ENCODE data around the gene SEC24D. TPM values are rescaled to one million over a fixed set of nuclear protein-coding genes. Genes with fewer than 3 reads are reported as not detected.
"Not testable (repeated sequence)": the region's sequence is repeated elsewhere in the genome, so short reads cannot be mapped to it uniquely, and the experiment has no call there.

Gene SEC24D
- total RNA-seq, 1 donor from 2014 or later, result 28.3 TPM

DNA sequence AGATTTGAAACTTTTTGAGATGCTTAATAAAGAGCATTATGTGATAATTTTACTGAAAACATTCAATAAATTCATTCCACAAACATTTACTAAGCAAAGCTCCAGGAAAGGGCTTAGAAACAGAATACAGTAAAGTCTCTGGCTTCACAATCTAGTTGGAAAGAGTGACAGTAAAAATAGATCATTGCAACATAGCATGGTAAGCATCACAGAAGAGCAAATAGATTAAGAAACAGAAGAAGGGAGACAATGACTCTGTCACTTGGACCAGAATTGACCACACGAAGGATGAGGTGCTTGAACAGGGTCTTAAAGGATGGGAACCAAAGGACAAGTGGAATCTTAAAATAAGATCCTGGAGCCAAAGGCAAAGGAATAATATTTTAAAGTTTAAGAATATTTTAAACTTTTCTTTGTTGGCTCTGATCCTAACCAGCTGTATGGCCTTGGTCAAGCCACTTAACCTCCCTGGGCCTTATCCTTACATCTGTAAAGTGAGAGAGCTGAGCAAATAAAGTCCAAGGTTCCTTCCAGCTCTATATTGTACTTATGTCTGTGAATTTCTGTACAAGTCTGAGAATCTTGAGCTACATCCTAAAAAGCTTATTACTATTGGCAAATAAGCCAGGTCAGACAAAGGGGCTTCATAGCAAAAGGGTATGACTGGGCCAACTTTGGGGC is 33.9 kb downstream of the SEC24D start:
- DNase-seq (ENCODE audit: low read depth), result no peak
- TF ChIP-seq, protein P1, sequence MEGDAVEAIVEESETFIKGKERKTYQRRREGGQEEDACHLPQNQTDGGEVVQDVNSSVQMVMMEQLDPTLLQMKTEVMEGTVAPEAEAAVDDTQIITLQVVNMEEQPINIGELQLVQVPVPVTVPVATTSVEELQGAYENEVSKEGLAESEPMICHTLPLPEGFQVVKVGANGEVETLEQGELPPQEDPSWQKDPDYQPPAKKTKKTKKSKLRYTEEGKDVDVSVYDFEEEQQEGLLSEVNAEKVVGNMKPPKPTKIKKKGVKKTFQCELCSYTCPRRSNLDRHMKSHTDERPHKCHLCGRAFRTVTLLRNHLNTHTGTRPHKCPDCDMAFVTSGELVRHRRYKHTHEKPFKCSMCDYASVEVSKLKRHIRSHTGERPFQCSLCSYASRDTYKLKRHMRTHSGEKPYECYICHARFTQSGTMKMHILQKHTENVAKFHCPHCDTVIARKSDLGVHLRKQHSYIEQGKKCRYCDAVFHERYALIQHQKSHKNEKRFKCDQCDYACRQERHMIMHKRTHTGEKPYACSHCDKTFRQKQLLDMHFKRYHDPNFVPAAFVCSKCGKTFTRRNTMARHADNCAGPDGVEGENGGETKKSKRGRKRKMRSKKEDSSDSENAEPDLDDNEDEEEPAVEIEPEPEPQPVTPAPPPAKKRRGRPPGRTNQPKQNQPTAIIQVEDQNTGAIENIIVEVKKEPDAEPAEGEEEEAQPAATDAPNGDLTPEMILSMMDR (conservative IDR thresholded peaks at IDR 0.05; ENCODE audit: low read depth, low read length), result no peak
- H3K4me3 ChIP-seq (ENCODE audit: low read depth, low read length), result no peak overlapping the region

DNA sequence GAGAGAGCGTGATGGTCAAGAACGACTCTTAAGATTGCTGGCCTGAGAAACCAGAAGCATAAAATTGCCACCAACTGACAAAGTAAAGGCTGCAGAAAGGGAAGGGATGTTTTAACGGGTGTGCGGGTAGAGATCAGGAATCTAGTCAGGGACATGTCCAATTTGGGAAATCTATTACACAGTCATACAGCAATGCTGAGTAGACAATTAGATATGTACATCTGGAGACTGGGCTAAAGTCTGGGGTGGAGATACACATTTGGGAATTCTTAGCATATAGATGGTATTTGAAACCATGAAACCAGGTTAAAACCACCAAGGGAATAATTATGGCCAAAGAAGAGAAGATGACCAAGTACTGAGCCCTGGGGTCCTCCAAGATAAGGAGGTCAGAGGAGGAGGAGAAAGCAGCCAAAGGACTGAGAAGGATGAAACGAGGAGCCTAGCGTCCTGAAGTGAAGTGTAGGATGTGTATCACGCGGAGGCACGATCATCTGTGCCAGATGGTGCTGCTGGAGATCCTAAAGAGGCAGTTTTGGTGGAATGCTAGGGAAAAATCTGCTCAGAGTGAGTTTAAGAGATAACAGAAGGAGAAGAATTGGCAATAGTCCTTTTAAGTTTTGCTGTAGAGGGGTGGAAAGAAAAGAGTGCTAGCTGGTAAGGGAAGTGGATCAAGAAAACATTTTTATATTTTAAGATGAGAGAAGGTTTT is 36.5 kb downstream of the SEC24D start:
- TF ChIP-seq, protein P1 (conservative IDR thresholded peaks at IDR 0.05; ENCODE audit: low read depth, low read length), result no peak
- DNase-seq (ENCODE audit: low read depth), result no peak
- H3K4me3 ChIP-seq (ENCODE audit: low read depth, low read length), result no peak overlapping the region

DNA sequence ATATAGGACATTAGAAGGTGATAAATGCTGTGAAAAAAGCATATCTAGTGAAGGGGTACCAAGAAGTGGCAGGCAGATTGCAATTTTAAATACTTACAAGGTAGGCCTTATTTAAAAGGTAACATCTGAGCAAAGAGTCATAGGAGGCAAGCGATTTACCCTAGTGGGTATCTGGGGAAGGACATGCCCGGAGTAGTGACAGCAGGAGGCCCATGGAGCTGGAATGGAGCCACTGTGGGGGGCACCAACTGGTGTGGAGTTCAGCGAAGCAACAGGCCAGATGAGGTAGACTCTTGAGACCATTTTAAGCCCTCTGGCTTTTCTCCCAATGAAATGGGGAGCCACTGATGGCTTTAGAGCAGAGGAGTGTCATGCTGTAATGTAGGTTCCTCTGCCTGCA is 37.3 kb downstream of the SEC24D start:
- TF ChIP-seq, protein P1 (conservative IDR thresholded peaks at IDR 0.05; ENCODE audit: low read depth, low read length), result peak; percentile 23
- no peak overlapping the region for H3K4me3 ChIP-seq (ENCODE audit: low read depth, low read length)
- DNase-seq (ENCODE audit: low read depth), result no peak

DNA sequence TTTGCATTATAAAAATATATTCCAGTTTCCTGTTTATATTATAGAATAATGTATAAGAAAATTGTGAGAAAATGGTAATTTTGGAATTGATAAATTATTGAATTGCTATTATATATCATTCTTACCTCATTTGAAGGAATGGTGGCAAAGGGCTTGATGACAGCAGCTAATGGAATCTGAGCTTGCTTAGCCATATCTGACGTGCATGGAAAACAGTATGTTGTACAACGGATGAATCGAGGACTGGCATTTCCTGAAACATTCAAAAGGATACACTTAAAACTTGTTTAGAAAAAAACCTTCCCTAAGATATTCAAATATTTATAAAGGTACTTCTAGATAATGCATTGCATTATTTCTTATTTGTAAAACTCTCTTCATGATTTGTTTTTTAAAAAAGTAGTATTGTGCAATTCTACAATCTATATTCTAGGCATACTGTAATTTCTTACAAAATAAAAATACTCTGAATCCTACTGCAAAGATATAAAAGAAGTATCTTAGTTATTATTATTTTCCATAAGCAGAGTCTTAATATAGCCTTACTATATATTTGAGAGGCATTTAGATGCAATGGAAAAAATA is 38.3 kb downstream of the SEC24D start:
- no peak overlapping the region for H3K4me3 ChIP-seq (ENCODE audit: low read depth, low read length)
- no peak for DNase-seq (ENCODE audit: low read depth)

DNA sequence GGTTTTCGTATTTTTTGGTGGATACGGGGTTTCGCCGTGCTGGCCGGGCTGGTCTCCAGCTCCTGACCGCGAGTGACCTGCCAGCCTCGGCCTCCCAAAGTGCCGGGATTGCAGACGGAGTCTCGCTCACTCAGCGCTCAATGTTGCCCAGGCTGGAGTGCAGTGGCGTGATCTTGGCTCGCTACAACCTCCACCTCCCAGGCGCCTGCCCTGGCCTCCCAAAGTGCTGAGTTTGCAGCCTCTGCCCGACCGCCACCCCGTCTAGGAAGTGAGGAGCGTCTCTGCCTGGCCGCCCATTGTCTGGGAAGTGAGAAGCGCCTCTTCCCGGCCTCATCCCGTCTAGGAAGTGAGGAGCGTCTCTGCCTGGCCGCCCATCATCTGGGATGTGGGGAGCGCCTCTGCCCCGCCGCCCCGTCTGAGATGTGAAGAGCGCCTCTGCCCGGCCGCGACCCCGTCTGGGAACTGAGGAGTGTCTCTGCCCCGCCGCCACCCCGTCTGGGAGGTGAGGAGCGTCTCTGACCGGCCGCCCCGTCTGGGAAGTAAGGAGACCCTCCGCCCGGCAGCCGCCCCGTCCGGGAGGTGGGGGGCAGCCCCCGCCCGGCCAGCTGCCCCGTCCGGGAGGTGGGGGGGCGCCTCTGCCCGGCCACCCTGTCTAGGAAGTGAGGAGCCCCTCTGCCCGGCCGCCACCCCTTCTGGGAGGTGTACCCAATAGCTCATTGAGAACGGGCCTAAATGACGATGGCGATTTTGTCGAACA is 44.1 kb downstream of the SEC24D start:
- H3K4me3 ChIP-seq (ENCODE audit: low read depth, low read length); DNase-seq (ENCODE audit: low read depth): not testable (repeated sequence)

More for the DNA sequence above, 38.3 kb downstream of the SEC24D start:
- TF ChIP-seq, protein P1 (conservative IDR thresholded peaks at IDR 0.05; ENCODE audit: low read depth, low read length), result no peak

DNA sequence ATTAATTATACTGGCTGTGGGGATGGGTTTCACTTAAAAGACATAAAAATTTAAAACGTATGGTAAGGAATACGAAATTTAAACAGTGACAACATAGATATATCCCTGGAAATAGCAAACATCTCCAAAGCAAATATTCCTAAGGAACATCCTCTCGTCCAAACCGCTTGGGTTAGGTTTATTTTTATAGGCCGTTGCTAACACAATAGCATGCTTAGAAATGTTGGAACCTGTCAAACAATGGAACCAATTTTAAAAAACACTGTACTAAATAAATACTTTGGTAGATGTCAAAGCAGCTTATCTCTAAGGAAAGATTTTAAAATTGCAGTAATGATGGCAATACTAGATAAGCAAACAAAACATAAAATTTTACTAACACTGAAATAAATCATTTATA is 45.4 kb downstream of the SEC24D start:
- DNase-seq (ENCODE audit: low read depth), result no peak
- H3K4me3 ChIP-seq (ENCODE audit: low read depth, low read length), result no peak overlapping the region
- TF ChIP-seq, protein P1 (conservative IDR thresholded peaks at IDR 0.05; ENCODE audit: low read depth, low read length), result no peak

DNA sequence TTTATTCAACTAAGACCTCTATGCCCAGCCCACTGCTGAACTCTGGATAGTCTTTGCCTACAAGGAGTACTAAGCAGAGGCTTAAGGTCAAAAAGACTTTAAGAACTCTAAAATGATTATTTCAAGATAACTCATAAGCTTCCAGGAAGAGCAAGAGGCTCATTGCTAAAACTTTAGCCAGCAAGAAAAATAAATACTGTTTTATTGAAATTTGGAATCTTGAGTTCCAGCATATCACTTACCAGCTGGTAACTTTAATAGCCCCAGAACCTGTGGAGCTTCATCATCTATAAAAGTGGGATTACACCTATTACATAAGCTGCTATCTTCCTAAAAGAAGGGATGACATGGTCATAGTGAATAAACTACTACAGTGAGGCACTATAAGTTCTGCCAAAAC is 47.0 kb downstream of the SEC24D start:
- TF ChIP-seq, protein P1 (conservative IDR thresholded peaks at IDR 0.05; ENCODE audit: low read depth, low read length), result no peak
- DNase-seq (ENCODE audit: low read depth), result no peak
- H3K4me3 ChIP-seq (ENCODE audit: low read depth, low read length), result no peak overlapping the region
